D721Med (cell line): ENCODE results near the gene OR11A1.

ENCODE experiments used
- DNase-seq: peaks from one replicate; pipeline ENCODE4 v3.0.0; 2011; ENCODE audit warnings: low spot score; ENCODE audit not compliant: insufficient read length
- FAIRE-seq: peaks from 2 replicates; lab custom pipeline; 2011; peaks lifted over from hg19 to GRCh38; lab: Jason Lieb, UNC
- CTCF ChIP-seq: IDR thresholded peaks from 2 replicates; pipeline ENCODE4 v1.5.1; 2012; ENCODE audit warnings: mild to moderate bottlenecking, control low read depth; ENCODE audit not compliant: insufficient read depth; ENCODE audit errors: missing control alignments

The OR11A1 gene

GRCh38 chr6:29414588-29414987 lies 42.3 kb downstream of the OR11A1 start, which contains the start of gene OR12D1:
TSS of gene OR12D1 (plus strand) at chr6:29414928.
- no peak for DNase-seq

GRCh38 chr6:29403801-29404200 lies 53.1 kb downstream of the OR11A1 start:
- DNase-seq, result no peak
- FAIRE-seq, result no peak
- no peak for TF ChIP-seq CTCF

More at GRCh38 chr6:29414588-29414987, 42.3 kb downstream of the OR11A1 start, which contains the start of gene OR12D1:
- no peak for FAIRE-seq
- TF ChIP-seq CTCF, result peak; percentile 19

- DNase-seq (no peak), FAIRE-seq (no peak)
- no peak for TF ChIP-seq CTCF
These were observed 57.3 kb downstream of the OR11A1 start for GRCh38 chr6:29399525-29399924.

GRCh38 chr6:29395331-29395730 lies 61.5 kb downstream of the OR11A1 start, which contains the start of gene OR12D2:
TSS of gene OR12D2 (plus strand) at chr6:29395631. CDS start at chr6:29396700, 1,069 bp downstream.
- no peak for DNase-seq
- no peak for TF ChIP-seq CTCF
- no peak for FAIRE-seq

GRCh38 chr6:29388533-29388932 lies 68.3 kb downstream of the OR11A1 start:
- no peak for TF ChIP-seq CTCF
- no peak for DNase-seq
- FAIRE-seq, result no peak

GRCh38 chr6:29376003-29376402 lies 80.9 kb downstream of the OR11A1 start:
- DNase-seq (no peak), FAIRE-seq (no peak)
- TF ChIP-seq CTCF, result peak; percentile 13
